HG03045 (cell line): ENCODE measurements around the gene GC.
"Not testable (repeated sequence)": the region's sequence is repeated elsewhere in the genome, so short reads cannot be mapped to it uniquely, and the experiment has no call there.

Experiments
- ATAC-seq: cut with Tn5 transposase; IDR thresholded peaks from one replicate; pipeline ENCODE4 v1.9.1; 2021; ENCODE audit warnings: mild to moderate bottlenecking, moderate library complexity; ENCODE audit not compliant: unreplicated experiment

GC gene

DNA sequence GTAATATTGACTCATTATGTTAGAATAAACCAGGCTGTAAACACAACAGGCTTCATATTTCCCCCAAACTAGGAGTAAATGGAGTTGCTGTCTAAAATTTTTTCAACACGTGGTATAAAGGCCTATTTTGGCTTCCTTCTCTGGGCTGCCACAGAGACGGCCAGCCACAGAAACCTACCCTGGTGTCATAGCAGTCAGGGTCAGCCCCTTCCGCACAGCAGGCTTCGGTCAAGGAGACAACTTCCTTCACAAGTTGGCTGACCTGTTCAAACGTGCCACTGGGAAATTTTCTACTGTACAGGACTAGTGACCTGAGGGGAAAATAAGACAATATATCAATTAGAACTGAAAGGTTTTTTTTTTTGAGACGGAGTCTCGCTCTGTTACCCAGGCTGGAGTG lies 15.8 kb downstream of the GC start:
- ATAC-seq: no peak

- no peak for ATAC-seq
Measured at GRCh38 chr4:71765821-71766383, 18.0 kb downstream of the GC start.

DNA sequence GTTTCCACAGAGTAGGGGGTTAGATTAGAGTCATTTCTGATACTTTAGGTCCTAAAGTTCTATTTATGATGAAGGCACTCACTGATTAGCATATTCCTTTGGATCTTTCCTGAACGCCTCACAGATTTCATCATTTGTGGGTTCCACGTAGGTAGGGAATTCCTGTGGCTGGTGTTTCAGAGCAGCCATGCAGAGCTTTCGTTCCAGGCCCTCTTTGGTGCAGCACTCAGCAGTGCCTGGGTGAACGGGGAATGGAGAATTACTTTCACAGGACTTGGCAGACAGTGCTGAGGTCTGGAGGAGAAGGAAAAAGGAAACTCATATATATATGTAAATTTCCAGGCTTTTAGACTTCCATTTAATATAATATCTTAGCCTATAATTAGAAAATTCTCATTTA lies 18.5 kb downstream of the GC start:
- no peak for ATAC-seq

- no peak for ATAC-seq
Measured at GRCh38 chr4:71752383-71753042, 31.4 kb downstream of the GC start.

- no peak for ATAC-seq
Measured at GRCh38 chr4:71749008-71749594, 34.8 kb downstream of the GC start.

- no peak for ATAC-seq
Measured at GRCh38 chr4:71746379-71746778, 37.5 kb downstream of the GC start.

DNA sequence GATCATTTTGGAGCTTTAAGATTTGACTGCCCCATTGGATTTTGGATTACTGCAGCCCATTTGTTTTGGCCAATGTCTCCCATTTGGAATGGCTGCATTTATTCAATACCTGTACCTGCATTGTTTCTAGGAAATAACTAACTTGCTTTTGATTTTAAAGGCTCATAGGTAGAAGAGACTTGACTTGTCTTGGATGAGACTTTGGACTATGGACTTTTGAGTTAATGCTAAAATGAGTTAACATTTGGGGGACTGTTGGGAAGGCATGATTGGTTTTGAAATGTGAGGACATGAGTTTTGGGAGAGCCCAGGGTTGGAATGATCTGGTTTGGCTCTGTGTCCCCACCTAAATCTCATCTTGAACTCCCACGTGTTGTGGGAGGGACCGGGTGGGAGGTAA lies 45.1 kb downstream of the GC start:
- ATAC-seq: not testable (repeated sequence)

GRCh38 chr4:71732706-71733105 lies 51.2 kb downstream of the GC start:
- ATAC-seq: no peak

DNA sequence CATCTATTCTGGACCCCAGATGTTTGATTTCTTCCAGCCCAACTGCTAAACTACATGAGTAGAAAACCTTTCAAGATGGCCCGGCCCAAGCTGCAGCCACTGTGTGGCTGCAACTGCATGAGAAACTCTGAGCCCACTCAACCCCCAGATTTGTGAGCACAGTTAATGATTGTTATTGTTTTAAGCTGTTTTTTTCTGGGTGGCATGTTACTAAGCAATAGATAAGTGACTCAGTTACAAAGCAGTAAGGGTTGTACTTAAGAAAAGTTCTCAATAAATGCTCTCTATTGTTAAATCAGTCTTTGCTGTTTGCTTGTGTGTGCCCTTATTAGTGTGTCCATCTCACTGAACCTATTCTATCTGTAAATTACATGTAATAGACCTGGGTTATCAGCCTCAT lies 51.8 kb downstream of the GC start:
- ATAC-seq: no peak

DNA sequence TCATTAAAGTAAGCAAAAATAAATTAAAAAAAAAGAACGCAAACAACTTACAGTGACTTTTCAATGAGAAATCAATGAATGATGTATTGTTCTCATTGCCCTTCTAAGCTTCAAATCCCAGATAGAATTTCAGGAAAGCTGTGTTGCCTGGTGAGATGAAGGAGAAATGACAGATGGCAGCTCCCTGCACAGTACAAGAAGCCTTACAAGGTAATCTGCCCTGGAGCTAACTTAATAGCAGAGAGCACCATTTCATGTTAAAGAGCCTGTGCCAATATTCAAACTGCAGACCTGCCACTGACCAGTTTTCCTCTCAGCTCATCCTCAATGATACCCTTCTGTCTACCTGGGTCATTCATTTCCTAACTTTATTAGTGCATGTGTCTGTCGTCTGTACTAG lies 54.0 kb downstream of the GC start:
- no peak for ATAC-seq

- no peak for ATAC-seq
Measured at GRCh38 chr4:71713611-71714203, 70.2 kb downstream of the GC start.

DNA sequence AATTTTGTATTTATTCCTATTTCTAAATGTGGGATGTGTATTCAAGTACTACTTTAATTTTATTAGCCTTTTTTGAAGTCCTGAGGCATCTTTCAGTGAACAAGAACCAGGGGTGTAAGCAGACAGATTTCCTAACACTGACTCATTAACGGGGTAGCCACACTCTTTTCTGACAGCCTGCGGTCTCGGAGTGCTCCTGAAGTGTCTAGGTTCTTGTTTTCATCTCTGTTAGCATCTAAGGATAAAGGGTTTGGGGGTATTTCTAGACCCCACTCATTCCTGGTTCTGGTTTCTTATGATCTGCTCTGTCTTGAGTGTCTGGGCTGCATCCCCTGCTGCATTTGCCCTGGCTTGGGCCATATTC lies 71.9 kb downstream of the GC start:
- no peak for ATAC-seq

- ATAC-seq: no peak
Measured at GRCh38 chr4:71711044-71711984, 72.6 kb downstream of the GC start.

DNA sequence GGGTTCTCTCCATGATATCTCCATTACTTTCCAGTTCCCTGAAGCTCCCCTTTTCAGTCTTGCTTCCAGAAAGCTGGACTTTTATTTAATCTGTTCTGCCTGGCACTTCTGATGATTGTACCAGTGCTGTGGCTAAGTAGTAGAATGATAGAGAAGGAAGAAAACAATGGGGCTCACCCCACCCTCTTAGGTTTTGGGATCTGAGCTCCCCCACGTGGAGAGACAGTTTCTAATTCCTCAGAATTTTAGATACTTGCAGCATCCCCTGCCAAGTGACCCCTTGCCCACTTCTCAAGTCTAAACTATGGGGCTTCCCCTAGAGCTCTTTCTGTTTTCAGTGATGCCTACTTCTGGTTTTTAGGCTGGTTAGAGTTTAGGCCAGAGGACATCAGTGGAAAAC lies 73.9 kb downstream of the GC start:
- no peak for ATAC-seq

- no peak for ATAC-seq
Measured at GRCh38 chr4:71698141-71698540, 85.7 kb downstream of the GC start.

GRCh38 chr4:71697031-71697430 lies 86.8 kb downstream of the GC start:
- no peak for ATAC-seq

- ATAC-seq: no peak
Measured at GRCh38 chr4:71694961-71695360, 88.9 kb downstream of the GC start.

DNA sequence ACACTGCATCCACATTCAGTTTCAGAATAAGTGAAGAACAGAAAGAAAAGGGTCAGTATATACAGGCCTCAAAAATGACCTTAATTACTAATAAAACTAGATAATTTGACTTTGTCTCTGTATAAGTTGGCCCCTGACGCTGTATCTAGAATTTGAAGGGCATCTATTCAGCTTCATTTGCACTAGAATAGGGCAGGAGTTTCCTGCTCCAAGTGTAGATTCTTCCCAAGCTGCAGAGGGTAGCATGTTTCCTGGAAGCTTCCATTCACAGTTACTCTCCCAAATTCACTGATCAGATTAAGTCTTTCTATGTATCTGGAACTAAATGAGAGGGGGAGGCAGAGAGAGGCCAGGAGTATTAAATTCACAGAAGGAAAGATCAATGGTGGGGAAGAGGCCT lies 90.9 kb downstream of the GC start:
- ATAC-seq: no peak

DNA sequence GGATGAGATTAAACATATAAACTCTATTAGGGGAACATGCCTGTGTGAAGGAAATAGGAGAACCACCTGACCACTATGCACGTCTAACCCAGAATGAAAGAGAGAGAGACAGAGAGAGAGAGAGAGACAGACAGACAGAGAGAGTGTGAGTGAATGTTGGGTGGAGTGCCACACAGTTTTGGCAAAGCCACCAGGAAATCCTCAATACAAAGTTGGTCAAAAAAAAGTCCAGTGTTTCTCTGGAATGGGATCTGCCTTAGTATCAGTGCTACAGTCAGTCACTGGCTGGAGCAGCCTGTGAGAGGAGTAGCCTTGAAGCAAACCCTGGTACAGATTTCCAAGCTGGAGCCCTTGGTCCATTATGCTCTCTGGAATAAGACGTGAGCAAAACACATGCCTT lies 91.7 kb downstream of the GC start:
- no peak for ATAC-seq
